Peyer's patch (tissue), 4 donors: ENCODE measurements around the gene THPO.

Experiments
- POLR2A ChIP-seq, 2 donors: fragments of 450-650 bp; IDR thresholded peaks; one replicate each; pipeline ENCODE4 v1.5.1; 2017; ENCODE audit warnings: antibody characterized with exemption in 2 of 2, mild to moderate bottlenecking in 2 of 2, moderate library complexity in 2 of 2
- TF ChIP-seq, protein P1 (sequence below), 6 experiments: fragments of 450-650 bp in 4 of 6; fragments of 200-600 bp in 2 of 6; sonication (generic) in 1 of 6; IDR thresholded peaks; one replicate each; pipeline ENCODE4 v1.5.1; 2017 to 2019; ENCODE audit warnings: antibody characterized with exemption in 6 of 6, mild to moderate bottlenecking in 3 of 6, moderate library complexity in 1 of 6

DNA sequence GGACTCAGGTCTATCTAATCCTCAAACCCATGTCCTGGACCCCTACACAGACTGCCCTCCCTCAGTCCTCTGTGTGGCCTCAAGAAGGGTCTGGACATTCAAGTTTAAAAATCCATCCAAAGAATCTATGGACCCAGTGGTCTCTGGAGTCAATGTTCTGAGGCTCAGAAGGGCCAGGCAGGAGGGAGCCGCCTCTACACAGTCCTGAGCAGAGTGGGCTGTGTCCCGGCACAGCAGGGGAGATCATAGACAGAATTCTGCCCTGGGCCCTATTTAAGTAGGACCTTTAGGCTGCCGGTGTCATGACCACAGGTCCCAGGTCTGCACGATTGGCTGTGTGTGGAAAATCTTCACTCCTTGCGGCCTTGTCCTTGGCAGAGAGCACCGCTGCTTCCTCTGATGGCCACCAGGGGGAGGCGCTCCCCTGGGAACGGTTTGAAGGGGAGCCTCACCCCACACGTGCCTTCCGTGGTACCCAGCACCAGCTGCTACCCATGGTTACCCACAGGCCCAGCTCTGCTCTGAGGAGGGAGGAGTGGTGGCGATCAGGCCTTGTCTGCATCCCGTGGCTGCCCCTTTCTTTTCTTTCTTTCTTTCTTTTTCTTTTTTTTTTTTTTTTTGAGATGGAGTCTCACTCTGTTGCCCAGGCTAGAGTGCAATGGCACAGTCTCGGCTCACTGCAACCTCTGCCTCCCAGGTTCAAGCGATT is 39.8 kb upstream of the THPO start:
- TF ChIP-seq POLR2A (IDR thresholded peaks at IDR 0.05), result no peak
- TF ChIP-seq, protein P1, sequence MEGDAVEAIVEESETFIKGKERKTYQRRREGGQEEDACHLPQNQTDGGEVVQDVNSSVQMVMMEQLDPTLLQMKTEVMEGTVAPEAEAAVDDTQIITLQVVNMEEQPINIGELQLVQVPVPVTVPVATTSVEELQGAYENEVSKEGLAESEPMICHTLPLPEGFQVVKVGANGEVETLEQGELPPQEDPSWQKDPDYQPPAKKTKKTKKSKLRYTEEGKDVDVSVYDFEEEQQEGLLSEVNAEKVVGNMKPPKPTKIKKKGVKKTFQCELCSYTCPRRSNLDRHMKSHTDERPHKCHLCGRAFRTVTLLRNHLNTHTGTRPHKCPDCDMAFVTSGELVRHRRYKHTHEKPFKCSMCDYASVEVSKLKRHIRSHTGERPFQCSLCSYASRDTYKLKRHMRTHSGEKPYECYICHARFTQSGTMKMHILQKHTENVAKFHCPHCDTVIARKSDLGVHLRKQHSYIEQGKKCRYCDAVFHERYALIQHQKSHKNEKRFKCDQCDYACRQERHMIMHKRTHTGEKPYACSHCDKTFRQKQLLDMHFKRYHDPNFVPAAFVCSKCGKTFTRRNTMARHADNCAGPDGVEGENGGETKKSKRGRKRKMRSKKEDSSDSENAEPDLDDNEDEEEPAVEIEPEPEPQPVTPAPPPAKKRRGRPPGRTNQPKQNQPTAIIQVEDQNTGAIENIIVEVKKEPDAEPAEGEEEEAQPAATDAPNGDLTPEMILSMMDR (IDR thresholded peaks at IDR 0.05), result peak; percentile 43 to 86 (median 82)
